ENCODE measurements around the gene KLHL8.

DNA sequence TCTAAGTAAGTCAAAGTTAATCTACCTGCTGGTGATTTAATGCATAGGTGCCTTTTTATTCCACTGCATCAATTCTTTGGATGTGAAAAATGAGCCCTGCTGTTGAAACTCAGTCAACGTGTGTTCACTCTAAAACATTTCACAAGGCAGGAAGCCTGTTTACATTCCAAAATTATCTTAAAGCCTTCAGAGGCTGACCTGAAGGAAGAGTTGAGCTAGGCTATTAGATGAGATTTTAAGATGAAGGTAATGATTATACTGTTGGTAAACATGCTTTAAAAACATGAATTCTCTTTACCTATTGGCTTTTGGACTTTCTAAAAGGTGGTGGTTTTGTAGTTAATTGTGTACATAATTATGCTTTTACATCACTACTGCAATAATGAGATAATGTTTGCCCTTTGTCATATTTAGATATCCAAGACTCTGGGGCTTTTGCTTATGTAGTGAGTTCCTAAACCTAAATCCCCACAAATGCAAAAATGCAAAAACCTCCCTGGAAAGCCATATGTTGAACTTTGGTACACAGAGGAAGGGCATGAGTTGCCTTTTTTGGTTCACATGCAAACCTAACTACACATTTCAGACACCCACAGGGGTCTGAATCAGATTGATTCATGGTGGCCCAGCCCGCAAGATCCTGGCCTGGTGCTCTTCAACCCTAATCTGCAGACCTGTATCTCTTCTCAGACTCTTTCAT is 92.3 kb downstream of the KLHL8 start:
- TF ChIP-seq, protein P1, sequence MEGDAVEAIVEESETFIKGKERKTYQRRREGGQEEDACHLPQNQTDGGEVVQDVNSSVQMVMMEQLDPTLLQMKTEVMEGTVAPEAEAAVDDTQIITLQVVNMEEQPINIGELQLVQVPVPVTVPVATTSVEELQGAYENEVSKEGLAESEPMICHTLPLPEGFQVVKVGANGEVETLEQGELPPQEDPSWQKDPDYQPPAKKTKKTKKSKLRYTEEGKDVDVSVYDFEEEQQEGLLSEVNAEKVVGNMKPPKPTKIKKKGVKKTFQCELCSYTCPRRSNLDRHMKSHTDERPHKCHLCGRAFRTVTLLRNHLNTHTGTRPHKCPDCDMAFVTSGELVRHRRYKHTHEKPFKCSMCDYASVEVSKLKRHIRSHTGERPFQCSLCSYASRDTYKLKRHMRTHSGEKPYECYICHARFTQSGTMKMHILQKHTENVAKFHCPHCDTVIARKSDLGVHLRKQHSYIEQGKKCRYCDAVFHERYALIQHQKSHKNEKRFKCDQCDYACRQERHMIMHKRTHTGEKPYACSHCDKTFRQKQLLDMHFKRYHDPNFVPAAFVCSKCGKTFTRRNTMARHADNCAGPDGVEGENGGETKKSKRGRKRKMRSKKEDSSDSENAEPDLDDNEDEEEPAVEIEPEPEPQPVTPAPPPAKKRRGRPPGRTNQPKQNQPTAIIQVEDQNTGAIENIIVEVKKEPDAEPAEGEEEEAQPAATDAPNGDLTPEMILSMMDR (IDR thresholded peaks at IDR 0.05) = no peak
- no peak for TF ChIP-seq EP300 (IDR thresholded peaks at IDR 0.05)
